Trophoblast cell (in vitro differentiated cells and primary cell): Measurements from ENCODE around the gene ANKS1B.
"Not testable (repeated sequence)": the region's sequence is repeated elsewhere in the genome, so short reads cannot be mapped to it uniquely, and the experiment has no call there.

ENCODE experiments used
- DNase-seq, 2 donors: peaks; one replicate each; pipeline ENCODE4 v3.0.0-alpha.2; 2016
- H2AFZ ChIP-seq: 2 replicates; pipeline ENCODE4 v1.6.1; 2013; ENCODE audit warnings: low read length, moderate library complexity, mild to moderate bottlenecking; ENCODE audit not compliant: insufficient read depth, poor library complexity
- H2AK5ac ChIP-seq: 2 replicates; pipeline ENCODE4 v1.6.1; 2013; ENCODE audit warnings: mild to moderate bottlenecking, low read length
- H2BK120ac ChIP-seq: 2 replicates; pipeline ENCODE4 v1.6.1; 2013; ENCODE audit warnings: low read length, mild to moderate bottlenecking, moderate library complexity; ENCODE audit not compliant: insufficient read depth, poor library complexity
- H2BK12ac ChIP-seq: 2 replicates; pipeline ENCODE4 v1.6.1; 2013; ENCODE audit warnings: mild to moderate bottlenecking, low read length, moderate library complexity
- H2BK5ac ChIP-seq: 2 replicates; pipeline ENCODE4 v1.6.1; 2013; ENCODE audit warnings: low read length, low read depth, moderate library complexity, mild to moderate bottlenecking; ENCODE audit not compliant: poor library complexity
- H3K14ac ChIP-seq: 2 replicates; pipeline ENCODE4 v1.6.1; 2013; ENCODE audit warnings: mild to moderate bottlenecking, low read length
- H3K18ac ChIP-seq: 2 replicates; pipeline ENCODE4 v1.6.1; 2013; ENCODE audit warnings: mild to moderate bottlenecking, low read length
- H3K23ac ChIP-seq: 2 replicates; pipeline ENCODE4 v1.6.1; 2013; ENCODE audit warnings: low read length
- H3K27ac ChIP-seq: 2 replicates; pipeline ENCODE4 v1.5.1; 2013; ENCODE audit warnings: low read depth, mild to moderate bottlenecking, inconsistent platforms, low read length, moderate library complexity
- H3K27me3 ChIP-seq: 2 replicates; pipeline ENCODE4 v1.6.1; 2013; ENCODE audit warnings: inconsistent platforms, mild to moderate bottlenecking, low read length, moderate library complexity; ENCODE audit not compliant: insufficient read depth
- H3K36me3 ChIP-seq, 2 experiments: 1 replicate in 1 of 2; 2 replicates in 1 of 2; pipeline ENCODE4 v1.6.1; 2013; ENCODE audit warnings: low read length in 2 of 2, mild to moderate bottlenecking in 2 of 2, moderate library complexity in 1 of 2; ENCODE audit not compliant: insufficient read depth in 2 of 2, control insufficient read depth in 1 of 2
- H3K4ac ChIP-seq: 2 replicates; pipeline ENCODE4 v1.6.1; 2013; ENCODE audit warnings: low read depth, mild to moderate bottlenecking, low read length, moderate library complexity
- H3K4me1 ChIP-seq, 2 experiments: 1 replicate in 1 of 2; 2 replicates in 1 of 2; pipeline ENCODE4 v1.6.1; 2013; ENCODE audit warnings: low read length in 2 of 2, mild to moderate bottlenecking in 2 of 2, moderate library complexity in 1 of 2; ENCODE audit not compliant: insufficient read depth in 2 of 2, control insufficient read depth in 1 of 2
- H3K4me2 ChIP-seq: 2 replicates; pipeline ENCODE4 v1.6.1; 2013; ENCODE audit warnings: inconsistent platforms, mild to moderate bottlenecking, low read length, moderate library complexity
- H3K4me3 ChIP-seq: 2 replicates; pipeline ENCODE4 v1.5.1; 2013; ENCODE audit warnings: mild to moderate bottlenecking, low read depth, low read length, inconsistent platforms
- H3K79me1 ChIP-seq: one replicate; pipeline ENCODE4 v1.6.1; 2013; ENCODE audit warnings: low read length
- H3K79me2 ChIP-seq: 2 replicates; pipeline ENCODE4 v1.6.1; 2013; ENCODE audit warnings: low read length, mild to moderate bottlenecking; ENCODE audit not compliant: control insufficient read depth, insufficient read depth, poor library complexity
- H3K9ac ChIP-seq: 2 replicates; pipeline ENCODE4 v1.6.1; 2013; ENCODE audit warnings: mild to moderate bottlenecking, low read length
- H3K9me3 ChIP-seq: 2 replicates; pipeline ENCODE4 v1.6.1; 2013; ENCODE audit warnings: low read depth, mild to moderate bottlenecking, control low read depth, inconsistent platforms, low read length; ENCODE audit not compliant: insufficient read depth
- H4K12ac ChIP-seq: 2 replicates; pipeline ENCODE4 v1.6.1; 2013; ENCODE audit warnings: low read depth, mild to moderate bottlenecking, low read length, moderate library complexity
- H4K8ac ChIP-seq: 2 replicates; pipeline ENCODE4 v1.6.1; 2013; ENCODE audit warnings: low read depth, mild to moderate bottlenecking, low read length, moderate library complexity
- H4K91ac ChIP-seq: one replicate; pipeline ENCODE4 v1.6.1; 2013; ENCODE audit warnings: low read depth, mild to moderate bottlenecking, low read length, moderate library complexity
- WGBS: extraction: QIAGEN DNeasy Blood & Tissue Kit; methylation state at CpG from one replicate; pipeline ENCODE4 v1.1.7; 2013; ENCODE audit warnings: missing lambda C conversion rate; ENCODE audit not compliant: insufficient read length, insufficient coverage; ENCODE audit errors: extremely low coverage; 5-methylcytosine and 5-hydroxymethylcytosine counted together

ANKS1B gene

GRCh38 chr12:99598785-99599184 is 386.0 kb downstream of the ANKS1B start:
- Histone ChIP-seq H3K27me3 (no peaks in the 10 kb centered on the region), H3K14ac (no peak overlapping the region), H3K27ac (no peak overlapping the region), H3K4ac (no peak overlapping the region), H3K36me3 (no peaks in the 10 kb centered on the region), H2AFZ (no peak overlapping the region), H2BK12ac (no peak overlapping the region), H2BK5ac (no peak overlapping the region), H2AK5ac (no peak overlapping the region), H3K9ac (no peak overlapping the region), H3K79me2 (no peaks in the 10 kb centered on the region), H4K12ac (no peak overlapping the region), H4K8ac (no peak overlapping the region), H3K23ac (no peak overlapping the region), H2BK120ac (no peak overlapping the region), H3K4me2 (no peak overlapping the region), H3K18ac (no peak overlapping the region), H3K4me1 (no peaks in the 10 kb centered on the region), H3K79me1 (no peaks in the 10 kb centered on the region), H4K91ac (no peak overlapping the region), H3K9me3 (no peaks in the 10 kb centered on the region), H3K4me3 (no peak overlapping the region)
- no peak for DNase-seq
- no CpG with 5 or more reads among the region's 2 CpGs for WGBS

GRCh38 chr12:99596762-99597161 is 388.0 kb downstream of the ANKS1B start:
- Histone ChIP-seq H3K4me2 (no peak overlapping the region), H4K12ac (no peak overlapping the region), H2BK5ac (no peak overlapping the region), H3K36me3 (no peaks in the 10 kb centered on the region), H3K4me3 (no peak overlapping the region), H2AK5ac (no peak overlapping the region), H3K79me2 (no peaks in the 10 kb centered on the region), H3K79me1 (no peaks in the 10 kb centered on the region), H3K14ac (no peak overlapping the region), H4K91ac (no peak overlapping the region), H3K9me3 (no peaks in the 10 kb centered on the region), H3K27ac (no peak overlapping the region), H2AFZ (no peak overlapping the region), H3K9ac (no peak overlapping the region), H2BK120ac (no peak overlapping the region), H3K4me1 (no peaks in the 10 kb centered on the region), H3K23ac (no peak overlapping the region), H3K18ac (no peak overlapping the region), H3K4ac (no peak overlapping the region), H4K8ac (no peak overlapping the region), H3K27me3 (no peaks in the 10 kb centered on the region), H2BK12ac (no peak overlapping the region)
- DNase-seq = no peak
- no CpG with 5 or more reads among the region's 2 CpGs for WGBS

GRCh38 chr12:99577125-99577524 is 407.6 kb downstream of the ANKS1B start:
- not testable (repeated sequence) for H3K79me1 ChIP-seq, H3K9me3 ChIP-seq, H3K4me1 ChIP-seq, H4K8ac ChIP-seq, H3K27ac ChIP-seq, H4K91ac ChIP-seq, H3K14ac ChIP-seq, H2AFZ ChIP-seq, H2BK120ac ChIP-seq, H4K12ac ChIP-seq, H3K23ac ChIP-seq, H3K27me3 ChIP-seq, H3K4me3 ChIP-seq, H2AK5ac ChIP-seq, H3K4me2 ChIP-seq, H3K9ac ChIP-seq, H3K36me3 ChIP-seq, H3K79me2 ChIP-seq, H3K4ac ChIP-seq, DNase-seq, H3K18ac ChIP-seq, H2BK5ac ChIP-seq, H2BK12ac ChIP-seq
- whole genome bisulfite sequencing = no CpG with 5 or more reads among the region's 1 CpG

- Histone ChIP-seq H3K14ac (no peak overlapping the region), H3K79me1 (no peaks in the 10 kb centered on the region), H2BK12ac (no peak overlapping the region), H3K4me3 (no peak overlapping the region), H2BK5ac (no peak overlapping the region), H4K12ac (no peak overlapping the region), H3K4me2 (no peak overlapping the region), H3K9ac (no peak overlapping the region), H3K27ac (no peak overlapping the region), H4K91ac (no peak overlapping the region), H3K27me3 (no peaks in the 10 kb centered on the region), H2AFZ (no peak overlapping the region), H3K18ac (no peak overlapping the region), H4K8ac (no peak overlapping the region), H2AK5ac (no peak overlapping the region), H3K79me2 (no peaks in the 10 kb centered on the region), H3K4ac (no peak overlapping the region), H3K36me3 (no peaks in the 10 kb centered on the region), H3K4me1 (no peaks in the 10 kb centered on the region), H3K23ac (no peak overlapping the region), H3K9me3 (no peaks in the 10 kb centered on the region), H2BK120ac (no peak overlapping the region)
- no peak for DNase-seq
- 100% methylated on average over 2 of the region's 2 CpGs for WGBS
These were observed 410.8 kb downstream of the ANKS1B start for GRCh38 chr12:99573980-99574379.
